B cell (primary cell): ENCODE data around the gene TSPAN5.

Experiments
- EZH2 ChIP-seq: IDR thresholded peaks from 2 replicates; pipeline ENCODE4 v1.6.1; 2012; ENCODE audit warnings: borderline replicate concordance, low read depth, mild to moderate bottlenecking, moderate library complexity, low read length; ENCODE audit not compliant: insufficient read depth, poor library complexity, severe bottlenecking
- TF ChIP-seq, protein P1 (sequence below): fragments of 200-600 bp; IDR thresholded peaks from one replicate; pipeline ENCODE4 v1.8.0; 2022; ENCODE audit warnings: antibody characterized with exemption, mild to moderate bottlenecking

DNA sequence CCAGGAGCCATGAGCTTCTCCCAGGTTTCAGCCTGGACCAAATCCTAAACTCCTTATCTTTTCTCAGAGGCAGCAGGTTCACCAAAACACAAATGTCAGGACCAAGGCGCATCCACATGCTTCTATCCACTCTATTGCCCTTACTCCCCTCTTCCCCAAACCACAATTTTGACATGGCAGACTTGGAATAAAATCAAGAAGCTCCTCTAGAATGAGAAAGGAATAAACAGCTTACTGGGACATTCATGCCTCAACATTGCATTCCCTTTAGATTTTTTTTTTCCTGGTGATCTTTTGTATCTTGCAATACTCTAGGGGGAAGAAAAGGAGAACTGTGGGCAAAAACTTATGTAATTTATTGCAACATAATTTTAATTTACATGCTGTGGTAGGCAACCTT, 119.1 kb downstream of the TSPAN5 start:
- TF ChIP-seq, protein P1, sequence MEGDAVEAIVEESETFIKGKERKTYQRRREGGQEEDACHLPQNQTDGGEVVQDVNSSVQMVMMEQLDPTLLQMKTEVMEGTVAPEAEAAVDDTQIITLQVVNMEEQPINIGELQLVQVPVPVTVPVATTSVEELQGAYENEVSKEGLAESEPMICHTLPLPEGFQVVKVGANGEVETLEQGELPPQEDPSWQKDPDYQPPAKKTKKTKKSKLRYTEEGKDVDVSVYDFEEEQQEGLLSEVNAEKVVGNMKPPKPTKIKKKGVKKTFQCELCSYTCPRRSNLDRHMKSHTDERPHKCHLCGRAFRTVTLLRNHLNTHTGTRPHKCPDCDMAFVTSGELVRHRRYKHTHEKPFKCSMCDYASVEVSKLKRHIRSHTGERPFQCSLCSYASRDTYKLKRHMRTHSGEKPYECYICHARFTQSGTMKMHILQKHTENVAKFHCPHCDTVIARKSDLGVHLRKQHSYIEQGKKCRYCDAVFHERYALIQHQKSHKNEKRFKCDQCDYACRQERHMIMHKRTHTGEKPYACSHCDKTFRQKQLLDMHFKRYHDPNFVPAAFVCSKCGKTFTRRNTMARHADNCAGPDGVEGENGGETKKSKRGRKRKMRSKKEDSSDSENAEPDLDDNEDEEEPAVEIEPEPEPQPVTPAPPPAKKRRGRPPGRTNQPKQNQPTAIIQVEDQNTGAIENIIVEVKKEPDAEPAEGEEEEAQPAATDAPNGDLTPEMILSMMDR: no peak
- no peak for TF ChIP-seq EZH2
